Measurements from ENCODE around the gene CAPN14. TPM values are rescaled to one million over a fixed set of nuclear protein-coding genes. Genes with fewer than 3 reads are reported as not detected.

The CAPN14 gene
- total and polyA plus RNA-seq, 2 of the 4 experiments (the other 2 are of a cell fraction) = under 0.01 to 0.09 TPM

DNA sequence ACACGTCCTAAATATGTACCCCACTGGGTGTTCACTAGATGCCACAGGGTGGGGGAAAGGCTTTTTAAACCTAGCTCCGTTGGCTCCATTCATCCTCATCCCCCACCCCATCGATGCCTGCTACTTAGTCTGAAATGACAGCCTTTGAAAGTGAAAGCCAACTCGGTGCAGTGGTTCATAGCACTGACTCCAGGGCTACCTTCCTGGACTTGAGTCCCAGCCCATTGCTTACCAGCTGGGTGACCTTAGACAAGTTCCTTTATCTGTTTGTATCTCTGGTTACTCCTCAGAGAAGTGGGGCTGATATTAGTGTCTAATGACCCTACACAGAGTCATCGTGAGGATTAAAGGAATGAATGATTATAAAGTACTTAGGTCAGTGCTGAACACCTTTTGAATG lies 41.0 kb upstream of the CAPN14 start:
- no peak overlapping the region for H2AFZ ChIP-seq (replicated peaks; ENCODE audit: low read length, poor library complexity)
- no peak overlapping the region for H4K5ac ChIP-seq (ENCODE audit: low read depth, low read length)
- no TSS peak for BruUV-seq (replicated peaks)
- intact Hi-C loops (cut with micrococcal nuclease) (no loop called here), dilution Hi-C loops (cut with HindIII; ENCODE audit: low sequenced_read_pairs, unreplicated experiment) (no loop called here), in situ Hi-C loops (cut with MboI; ENCODE audit: low sequenced_read_pairs) (no loop called here)
- no peak overlapping the region for H3K56ac ChIP-seq (ENCODE audit: extremely low read depth, insufficient read depth, low read length)
- CTCF ChIA-PET = no interaction called here
- H3K14ac ChIP-seq (replicated peaks; ENCODE audit: low read depth, low read length) = no peak overlapping the region
- no peaks in the 10 kb centered on the region for H3K27me3 ChIP-seq (ENCODE audit: control insufficient read depth, insufficient read depth, low read length)
- no peak overlapping the region for H3K4ac ChIP-seq (ENCODE audit: low read depth, low read length)
- H3K4me2 ChIP-seq (ENCODE audit: low read depth, low read length) = no peak overlapping the region
- no peak overlapping the region for H3K27ac ChIP-seq (ENCODE audit: insufficient read depth, low read length)
- no peak overlapping the region for H2BK120ac ChIP-seq (ENCODE audit: low read depth, low read length)
- H3K4me3 ChIP-seq (ENCODE audit: insufficient read depth, low read depth, low read length) = no peak overlapping the region
- WGBS, 2 experiments (ENCODE audit: extremely low coverage in 2 of 2, insufficient read length in 1 of 2) = no CpG with 5 or more reads among the region's 5 CpGs
- H3K9me1 ChIP-seq (ENCODE audit: insufficient read depth, low read length) = peaks cover 11% of the 10 kb centered on the region; the same call in 1 of the 2 replicates
- DNase-seq (no peak), ATAC-seq (ENCODE audit: low read depth) (no peak)
- H4K20me1 ChIP-seq (ENCODE audit: insufficient read depth, low read length) = no peaks in the 10 kb centered on the region
- H3K36me3 ChIP-seq (ENCODE audit: control insufficient read depth, insufficient read depth, low read length) = peaks cover 38% of the 10 kb centered on the region
- H3K18ac ChIP-seq (ENCODE audit: low read depth, low read length) = no peak overlapping the region
- H4K8ac ChIP-seq (ENCODE audit: low read depth in 2 of 2, low read length in 2 of 2) = no peak overlapping the region
- no peak overlapping the region for H3K23ac ChIP-seq (ENCODE audit: low read depth, low read length)
- no peak overlapping the region for H2AK9ac ChIP-seq (replicated peaks; ENCODE audit: low read depth, low read length, poor library complexity)
- no peak overlapping the region for H2AK5ac ChIP-seq (ENCODE audit: low read depth, low read length)
- H3K4me1 ChIP-seq (ENCODE audit: control insufficient read depth, insufficient read depth, low read length) = no peaks in the 10 kb centered on the region
- TF ChIP-seq RCOR1 (IDR thresholded peaks at IDR 0.05; ENCODE audit: insufficient replicate concordance, low read length) (no peak), NFE2L2 (IDR thresholded peaks at IDR 0.05; ENCODE audit: low read depth, low read length) (no peak), BHLHE40 (IDR thresholded peaks at IDR 0.05; ENCODE audit: low read depth, low read length) (no peak), MXI1 (IDR thresholded peaks at IDR 0.05; ENCODE audit: borderline replicate concordance, low read depth, low read length) (no peak), POLR2A (IDR thresholded peaks at IDR 0.05; ENCODE audit: low read depth, low read length) (no peak), CHD1 (IDR thresholded peaks at IDR 0.05; ENCODE audit: low read depth, low read length) (no peak), MAZ (IDR thresholded peaks at IDR 0.05; ENCODE audit: borderline replicate concordance, low read depth, low read length) (no peak), FOS (IDR thresholded peaks at IDR 0.05; ENCODE audit: low read depth, low read length) (no peak), MAFK (IDR thresholded peaks at IDR 0.05; ENCODE audit: low read depth, low read length) (no peak), RAD21 (IDR thresholded peaks at IDR 0.05; ENCODE audit: low read length) (no peak), SMC3 (IDR thresholded peaks at IDR 0.05; ENCODE audit: low read depth, low read length) (no peak), CEBPB (IDR thresholded peaks at IDR 0.05; ENCODE audit: low read depth, low read length) (no peak), RFX5 (IDR thresholded peaks at IDR 0.05; ENCODE audit: low read depth, low read length) (no peak)
- TF ChIP-seq, protein P1, sequence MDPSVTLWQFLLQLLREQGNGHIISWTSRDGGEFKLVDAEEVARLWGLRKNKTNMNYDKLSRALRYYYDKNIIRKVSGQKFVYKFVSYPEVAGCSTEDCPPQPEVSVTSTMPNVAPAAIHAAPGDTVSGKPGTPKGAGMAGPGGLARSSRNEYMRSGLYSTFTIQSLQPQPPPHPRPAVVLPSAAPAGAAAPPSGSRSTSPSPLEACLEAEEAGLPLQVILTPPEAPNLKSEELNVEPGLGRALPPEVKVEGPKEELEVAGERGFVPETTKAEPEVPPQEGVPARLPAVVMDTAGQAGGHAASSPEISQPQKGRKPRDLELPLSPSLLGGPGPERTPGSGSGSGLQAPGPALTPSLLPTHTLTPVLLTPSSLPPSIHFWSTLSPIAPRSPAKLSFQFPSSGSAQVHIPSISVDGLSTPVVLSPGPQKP (IDR thresholded peaks at IDR 0.05; ENCODE audit: borderline replicate concordance, low read depth, low read length) = no peak
- TF ChIP-seq, protein P2, sequence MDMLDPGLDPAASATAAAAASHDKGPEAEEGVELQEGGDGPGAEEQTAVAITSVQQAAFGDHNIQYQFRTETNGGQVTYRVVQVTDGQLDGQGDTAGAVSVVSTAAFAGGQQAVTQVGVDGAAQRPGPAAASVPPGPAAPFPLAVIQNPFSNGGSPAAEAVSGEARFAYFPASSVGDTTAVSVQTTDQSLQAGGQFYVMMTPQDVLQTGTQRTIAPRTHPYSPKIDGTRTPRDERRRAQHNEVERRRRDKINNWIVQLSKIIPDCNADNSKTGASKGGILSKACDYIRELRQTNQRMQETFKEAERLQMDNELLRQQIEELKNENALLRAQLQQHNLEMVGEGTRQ (IDR thresholded peaks at IDR 0.05; ENCODE audit: low read depth, low read length) = no peak
- TF ChIP-seq, protein P3, sequence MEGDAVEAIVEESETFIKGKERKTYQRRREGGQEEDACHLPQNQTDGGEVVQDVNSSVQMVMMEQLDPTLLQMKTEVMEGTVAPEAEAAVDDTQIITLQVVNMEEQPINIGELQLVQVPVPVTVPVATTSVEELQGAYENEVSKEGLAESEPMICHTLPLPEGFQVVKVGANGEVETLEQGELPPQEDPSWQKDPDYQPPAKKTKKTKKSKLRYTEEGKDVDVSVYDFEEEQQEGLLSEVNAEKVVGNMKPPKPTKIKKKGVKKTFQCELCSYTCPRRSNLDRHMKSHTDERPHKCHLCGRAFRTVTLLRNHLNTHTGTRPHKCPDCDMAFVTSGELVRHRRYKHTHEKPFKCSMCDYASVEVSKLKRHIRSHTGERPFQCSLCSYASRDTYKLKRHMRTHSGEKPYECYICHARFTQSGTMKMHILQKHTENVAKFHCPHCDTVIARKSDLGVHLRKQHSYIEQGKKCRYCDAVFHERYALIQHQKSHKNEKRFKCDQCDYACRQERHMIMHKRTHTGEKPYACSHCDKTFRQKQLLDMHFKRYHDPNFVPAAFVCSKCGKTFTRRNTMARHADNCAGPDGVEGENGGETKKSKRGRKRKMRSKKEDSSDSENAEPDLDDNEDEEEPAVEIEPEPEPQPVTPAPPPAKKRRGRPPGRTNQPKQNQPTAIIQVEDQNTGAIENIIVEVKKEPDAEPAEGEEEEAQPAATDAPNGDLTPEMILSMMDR (conservative IDR thresholded peaks at IDR 0.05; ENCODE audit: low read depth, low read length) = no peak
- 0 out of 4 replicates have a peak, but pooled peaks cover 0 to 3% of the 10 kb centered on the region in 2 experiments for H3K79me1 ChIP-seq (ENCODE audit: low read depth in 1 of 2, low read length in 2 of 2)
- H3K9me3 ChIP-seq (ENCODE audit: control insufficient read depth, insufficient read depth, low read length) = no peaks in the 10 kb centered on the region
- POLR2A ChIA-PET (ENCODE audit: unreplicated experiment) = no interaction called here
- H2BK15ac ChIP-seq (ENCODE audit: low read depth, low read length) = no peak overlapping the region
- no peak overlapping the region for H3K9ac ChIP-seq (ENCODE audit: low read depth, low read length)
- no peak overlapping the region for H2BK5ac ChIP-seq (ENCODE audit: low read depth, low read length, poor library complexity, severe bottlenecking)
- no peak overlapping the region for H4K91ac ChIP-seq (ENCODE audit: insufficient read depth, low read depth, low read length)
- H2BK20ac ChIP-seq (ENCODE audit: low read depth, low read length) = no peak overlapping the region
